Activated naive CD8-positive, alpha-beta T cell treated with anti-CD3 and anti-CD28 coated beads for 36 hours (primary cell): ENCODE measurements around the gene ESRRG. TPM values are rescaled to one million over a fixed set of nuclear protein-coding genes. Genes with fewer than 3 reads are reported as not detected.

Source experiments
- DNase-seq: peaks from one replicate; pipeline ENCODE4 v3.0.0; 2021
- H3K27ac Mint-ChIP-seq: one replicate; pipeline ENCODE4 v1.8.0; 2022; ENCODE audit warnings: mild to moderate bottlenecking, moderate library complexity, mixed read lengths
- H3K27me3 Mint-ChIP-seq: one replicate; pipeline ENCODE4 v1.8.0; 2022; ENCODE audit warnings: mild to moderate bottlenecking, mixed read lengths
- H3K36me3 Mint-ChIP-seq: one replicate; pipeline ENCODE4 v1.8.0; 2021; ENCODE audit warnings: mild to moderate bottlenecking, mixed read lengths
- H3K4me1 Mint-ChIP-seq: one replicate; pipeline ENCODE4 v1.8.0; 2021; ENCODE audit warnings: mixed read lengths
- H3K4me3 Mint-ChIP-seq: one replicate; pipeline ENCODE4 v1.8.0; 2022; ENCODE audit warnings: mild to moderate bottlenecking, moderate library complexity, mixed read lengths
- H3K9me3 Mint-ChIP-seq: one replicate; pipeline ENCODE4 v1.8.0; 2022; ENCODE audit warnings: mixed read lengths
- total RNA-seq, 2 experiments: library from RNA; stranded (reverse); gene quantifications; one replicate each; pipeline ENCODE4 v1.2.3, GENCODE V29; 2021

Gene ESRRG
- total RNA-seq, 2 experiments from 2014 or later: not detected

GRCh38 chr1:216457356-216457755 is 265.9 kb downstream of the ESRRG start:
- H3K4me3 Mint-ChIP-seq: no peak overlapping the region
- H3K4me1 Mint-ChIP-seq: no peaks in the 10 kb centered on the region
- H3K9me3 Mint-ChIP-seq: peaks cover 2% of the 10 kb centered on the region
- no peak overlapping the region for H3K27ac Mint-ChIP-seq
- H3K36me3 Mint-ChIP-seq: no peaks in the 10 kb centered on the region
- DNase-seq: no peak
- no peaks in the 10 kb centered on the region for H3K27me3 Mint-ChIP-seq

GRCh38 chr1:216456682-216457081 is 266.5 kb downstream of the ESRRG start:
- Mint-ChIP-seq H3K9me3 (peaks cover 2% of the 10 kb centered on the region), H3K36me3 (no peaks in the 10 kb centered on the region), H3K27me3 (no peaks in the 10 kb centered on the region), H3K4me1 (no peaks in the 10 kb centered on the region), H3K4me3 (no peak overlapping the region), H3K27ac (no peak overlapping the region)
- no peak for DNase-seq

GRCh38 chr1:216453777-216454176 is 269.5 kb downstream of the ESRRG start:
- no peak overlapping the region for H3K4me3 Mint-ChIP-seq
- DNase-seq: no peak
- no peaks in the 10 kb centered on the region for H3K36me3 Mint-ChIP-seq
- H3K9me3 Mint-ChIP-seq: peaks cover 2% of the 10 kb centered on the region
- H3K27ac Mint-ChIP-seq: no peak overlapping the region
- H3K27me3 Mint-ChIP-seq: no peaks in the 10 kb centered on the region
- no peaks in the 10 kb centered on the region for H3K4me1 Mint-ChIP-seq
